Measurements from ENCODE around the gene TET3.

GRCh38 chr2:73944714-73945113 lies 40.0 kb upstream of the TET3 start:
- TF ChIP-seq EZH2 (IDR thresholded peaks at IDR 0.05) (no peak), POLR2AphosphoS5 (IDR thresholded peaks at IDR 0.05; ENCODE audit: borderline replicate concordance, low read depth, low read length) (no peak)
